Left lung (tissue), 10 donors: ENCODE results near the gene LPA. TPM values are rescaled to one million over a fixed set of nuclear protein-coding genes. Genes with fewer than 3 reads are reported as not detected.

ENCODE experiments used
- ATAC-seq: fragments of 200-7000 bp; cut with Tn5 transposase; one replicate; pipeline ENCODE4 v1.9.1; 2020; ENCODE audit warnings: moderate library complexity
- DNase-seq, 4 donors: peaks; one replicate each; pipeline ENCODE4 v3.0.0-alpha.2; 2013 to 2020
- H3K27ac ChIP-seq, 2 donors: fragments of 200-600 bp; sonication (generic) in 1 of 2; one replicate each; pipeline versions ENCODE4 v1.5.0 to v1.8.0; 2020 to 2021
- H3K27me3 ChIP-seq, 2 donors: fragments of 200-600 bp; sonication (generic) in 1 of 2; one replicate each; pipeline versions ENCODE4 v1.5.0 to v1.8.0; 2020 to 2021
- H3K36me3 ChIP-seq, 2 donors: fragments of 200-600 bp; sonication (generic) in 1 of 2; one replicate each; pipeline versions ENCODE4 v1.5.0 to v1.8.0; 2020 to 2021
- H3K4me1 ChIP-seq, 2 donors: fragments of 200-600 bp; one replicate each; pipeline ENCODE4 v1.8.0; 2021
- H3K4me3 ChIP-seq, 2 donors: fragments of 200-600 bp; sonication (generic) in 1 of 2; one replicate each; pipeline versions ENCODE4 v1.5.0 to v1.8.0; 2020 to 2021; ENCODE audit warnings: mild to moderate bottlenecking in 1 of 2
- H3K9me3 ChIP-seq, 2 donors: fragments of 200-600 bp; sonication (generic) in 1 of 2; one replicate each; pipeline versions ENCODE4 v1.5.0 to v1.8.0; 2020 to 2021
- intact Hi-C, 2 donors: fragments of 100-400 bp; cut with DNase I; formaldehyde crosslinking; loops; one replicate each; pipeline versions ENCODE4 v1.11.2 to v1.14.2; 2022
- polyA plus RNA-seq, 6 donors: library from polyadenylated mRNA; unstranded; fragments of 120-200 nt; gene quantifications; one replicate each; pipeline ENCODE4 v1.2.1, GENCODE V29; 2013; ENCODE audit not compliant: insufficient read length in 6 of 6
- total RNA-seq, 2 donors: library from RNA; stranded (reverse); fragmentation: NEBNext Ultra II Directional; extraction: Animal tissue kit (Norgen Biotek cat#: 25700); gene quantifications; one replicate each; pipeline ENCODE4 v1.2.1, GENCODE V29; 2021
- TF ChIP-seq, protein P1 (sequence below), 2 donors: fragments of 200-600 bp; sonication (generic) in 1 of 2; IDR thresholded peaks; one replicate each; pipeline versions ENCODE4 v1.5.0 to v1.8.0; 2021; ENCODE audit warnings: antibody characterized with exemption in 2 of 2
- donor health status: DM: no; HTN: yes; CAD: no.
- donor health status: DM: no; HTN: no; CAD: no.

LPA gene
- total and polyA plus RNA-seq, 8 donors = 0.04 to 0.23 (median 0.16) TPM; not detected in 2

DNA sequence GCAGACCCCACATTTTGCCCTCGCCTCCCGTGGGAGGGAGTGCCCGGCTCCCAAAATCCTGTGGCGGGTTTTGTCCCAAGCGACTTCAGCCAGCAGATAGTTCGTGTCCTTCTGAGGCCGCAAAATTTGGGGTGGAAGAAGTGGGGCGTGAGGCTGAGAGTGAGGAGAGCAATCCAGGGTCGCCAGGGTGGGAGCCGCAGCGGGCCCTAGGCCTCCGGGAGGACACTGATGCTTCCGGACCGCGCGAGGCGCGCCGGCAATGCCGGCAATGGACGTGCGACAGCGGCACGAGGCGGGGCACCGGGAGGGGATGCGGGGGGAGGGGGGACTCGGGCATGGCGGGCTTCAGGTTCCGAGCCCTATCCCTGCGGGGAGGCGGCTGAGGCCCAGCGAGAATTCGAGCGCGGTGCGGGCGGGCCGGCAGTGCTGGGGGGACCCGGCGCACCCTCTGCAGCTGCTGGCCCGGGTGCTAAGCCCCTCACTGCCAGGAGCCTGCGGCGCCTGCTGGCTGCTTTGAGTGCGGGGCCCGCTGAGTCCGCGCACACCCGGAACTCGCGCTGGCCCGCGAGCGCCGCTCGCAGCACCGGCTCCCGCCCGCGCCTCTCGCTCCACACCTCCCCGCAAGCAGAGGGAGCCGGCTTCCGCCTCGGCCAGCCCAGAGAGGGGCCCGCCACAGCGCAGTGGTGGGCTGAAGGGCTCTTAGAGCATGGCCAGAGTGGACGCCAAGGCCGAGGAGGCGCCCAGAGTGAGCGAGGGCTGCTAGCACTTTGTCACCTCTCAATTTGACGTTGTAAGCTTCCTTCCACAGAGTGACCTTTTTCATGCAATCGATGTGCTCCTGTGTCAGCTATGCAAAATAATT lies 143.8 kb downstream of the LPA start:
- peaks cover 0 to 30% of the 10 kb centered on the region in 2 donors for H3K27me3 ChIP-seq
- peaks cover 0 to 7% of the 10 kb centered on the region in 2 donors for H3K4me1 ChIP-seq
- H3K9me3 ChIP-seq = no peaks in the 10 kb centered on the region
- intact Hi-C loops = no loop called here
- DNase-seq (peak; percentile 74 to 91 (median 80)), ATAC-seq (peak; percentile 99)
- TF ChIP-seq, protein P1, sequence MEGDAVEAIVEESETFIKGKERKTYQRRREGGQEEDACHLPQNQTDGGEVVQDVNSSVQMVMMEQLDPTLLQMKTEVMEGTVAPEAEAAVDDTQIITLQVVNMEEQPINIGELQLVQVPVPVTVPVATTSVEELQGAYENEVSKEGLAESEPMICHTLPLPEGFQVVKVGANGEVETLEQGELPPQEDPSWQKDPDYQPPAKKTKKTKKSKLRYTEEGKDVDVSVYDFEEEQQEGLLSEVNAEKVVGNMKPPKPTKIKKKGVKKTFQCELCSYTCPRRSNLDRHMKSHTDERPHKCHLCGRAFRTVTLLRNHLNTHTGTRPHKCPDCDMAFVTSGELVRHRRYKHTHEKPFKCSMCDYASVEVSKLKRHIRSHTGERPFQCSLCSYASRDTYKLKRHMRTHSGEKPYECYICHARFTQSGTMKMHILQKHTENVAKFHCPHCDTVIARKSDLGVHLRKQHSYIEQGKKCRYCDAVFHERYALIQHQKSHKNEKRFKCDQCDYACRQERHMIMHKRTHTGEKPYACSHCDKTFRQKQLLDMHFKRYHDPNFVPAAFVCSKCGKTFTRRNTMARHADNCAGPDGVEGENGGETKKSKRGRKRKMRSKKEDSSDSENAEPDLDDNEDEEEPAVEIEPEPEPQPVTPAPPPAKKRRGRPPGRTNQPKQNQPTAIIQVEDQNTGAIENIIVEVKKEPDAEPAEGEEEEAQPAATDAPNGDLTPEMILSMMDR (IDR thresholded peaks at IDR 0.05) = no peak
- peak overlapping the region; percentile 51 for H3K4me3 ChIP-seq
- peak overlapping the region; percentile 66 to 67 for H3K27ac ChIP-seq
- no peaks in the 10 kb centered on the region for H3K36me3 ChIP-seq

DNA sequence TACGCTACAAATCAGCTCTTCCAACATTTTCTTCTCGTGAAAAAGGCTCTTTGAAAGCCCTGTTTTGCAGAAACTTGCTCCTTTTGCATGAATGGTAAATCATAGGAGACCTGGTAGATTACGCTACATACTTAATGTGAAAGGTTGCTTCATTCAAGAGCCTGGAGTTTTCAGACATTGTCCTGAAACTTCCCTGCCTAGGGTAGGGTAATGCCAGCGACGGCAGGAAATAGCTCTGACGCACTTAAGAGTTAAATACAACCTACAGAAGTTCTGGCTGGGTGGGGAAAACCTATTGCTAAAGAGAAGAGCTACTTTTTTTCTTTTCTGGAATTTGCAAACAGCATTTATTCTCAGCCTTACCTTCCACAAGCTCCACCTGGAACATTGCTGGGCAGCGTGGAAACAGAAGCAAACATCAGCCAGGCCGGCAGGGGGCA lies 144.5 kb downstream of the LPA start:
- H3K27me3 ChIP-seq = peaks cover 0 to 30% of the 10 kb centered on the region in 2 donors
- H3K4me3 ChIP-seq = peak overlapping the region; percentile 51
- ATAC-seq = no peak
- no peaks in the 10 kb centered on the region for H3K9me3 ChIP-seq
- intact Hi-C loops = no loop called here
- peak overlapping the region in 1 of 2 donors; percentile 66 for H3K27ac ChIP-seq
- TF ChIP-seq, protein P1 (IDR thresholded peaks at IDR 0.05) = peak; percentile 84 to 90
- peaks cover 0 to 7% of the 10 kb centered on the region in 2 donors for H3K4me1 ChIP-seq
- no peak for DNase-seq
- no peaks in the 10 kb centered on the region for H3K36me3 ChIP-seq

DNA sequence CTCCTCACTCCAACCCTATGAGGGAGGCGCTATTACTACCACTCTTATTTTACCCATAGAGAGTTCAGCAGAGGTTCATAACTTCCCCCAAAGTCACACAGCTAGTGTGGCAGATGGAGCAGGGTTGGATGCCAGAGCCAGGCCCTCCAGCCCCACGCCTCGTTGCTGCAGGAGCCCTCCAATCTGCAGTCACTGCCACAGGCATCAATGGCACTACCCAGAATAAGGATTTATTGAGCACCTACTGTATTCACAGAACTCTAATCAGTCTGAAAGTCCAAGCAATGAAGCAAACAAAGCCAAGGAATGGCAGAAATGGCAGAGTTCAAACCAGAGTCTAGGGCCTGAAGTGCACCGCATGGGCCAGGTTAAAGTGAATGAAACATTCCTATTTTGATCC lies 144.9 kb downstream of the LPA start:
- Histone ChIP-seq H3K9me3 (no peaks in the 10 kb centered on the region), H3K27ac (no peak overlapping the region), H3K4me3 (no peak overlapping the region), H3K36me3 (no peaks in the 10 kb centered on the region), H3K27me3 (peaks cover 0 to 30% of the 10 kb centered on the region in 2 donors), H3K4me1 (peaks cover 0 to 7% of the 10 kb centered on the region in 2 donors)
- TF ChIP-seq, protein P1 (IDR thresholded peaks at IDR 0.05) = no peak
- intact Hi-C loops = no loop called here
- ATAC-seq (no peak), DNase-seq (no peak)

DNA sequence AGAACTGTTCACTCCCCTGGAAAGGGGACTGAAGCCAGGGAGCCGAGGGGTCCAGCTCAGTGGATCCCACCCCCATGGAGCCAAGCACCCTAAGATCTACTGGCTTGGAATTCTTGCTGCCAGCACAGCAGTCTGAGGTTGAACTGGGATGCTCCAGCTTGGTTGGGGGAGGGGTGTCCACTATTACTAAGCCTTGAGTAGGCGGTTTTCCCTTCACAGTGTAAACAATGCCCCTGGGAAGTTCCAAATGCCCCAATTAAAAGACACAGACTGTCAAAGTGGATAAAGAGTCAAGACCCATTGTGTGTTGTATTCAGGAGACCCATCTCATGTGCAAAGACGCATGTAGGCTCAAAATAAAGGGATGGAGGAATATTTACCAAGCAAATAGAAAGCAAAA lies 150.2 kb downstream of the LPA start:
- intact Hi-C loops = no loop called here
- Histone ChIP-seq H3K27me3 (no peaks in the 10 kb centered on the region), H3K9me3 (no peaks in the 10 kb centered on the region), H3K4me3 (no peak overlapping the region), H3K4me1 (no peaks in the 10 kb centered on the region), H3K27ac (no peak overlapping the region), H3K36me3 (no peaks in the 10 kb centered on the region)
- no peak for ATAC-seq
- no peak for DNase-seq
- TF ChIP-seq, protein P1 (IDR thresholded peaks at IDR 0.05) = no peak

DNA sequence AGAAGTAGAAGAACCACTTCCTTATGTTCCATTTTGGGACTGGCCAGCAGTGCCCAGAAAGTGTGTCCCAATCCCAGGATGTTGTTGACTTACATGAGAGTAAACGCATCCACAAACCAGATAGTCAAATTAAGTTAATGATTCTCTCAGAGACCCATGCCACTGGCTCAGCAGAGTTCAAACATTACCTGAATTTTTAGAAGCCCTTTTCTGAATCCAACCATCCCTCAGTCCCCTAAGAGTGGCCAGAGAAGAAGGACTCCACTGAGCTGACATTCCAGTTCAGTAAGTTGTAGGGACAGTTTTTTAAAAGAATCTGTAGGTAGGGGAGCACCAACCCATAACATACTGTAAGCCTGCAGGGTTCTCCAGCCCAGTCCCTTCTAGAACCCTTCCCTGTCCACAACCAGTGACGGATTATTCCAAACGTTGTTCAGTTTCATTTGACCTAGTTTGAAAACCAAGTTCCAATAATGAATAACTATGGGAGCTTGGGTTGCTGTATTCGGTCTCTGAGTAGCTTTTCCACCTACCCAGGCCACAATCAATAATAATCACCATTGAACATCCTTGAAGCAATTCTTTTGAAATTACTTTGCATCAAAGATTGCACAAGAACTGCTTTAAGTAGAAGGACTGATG lies 153.0 kb downstream of the LPA start:
- ATAC-seq = no peak
- no peaks in the 10 kb centered on the region for H3K4me1 ChIP-seq
- H3K27me3 ChIP-seq = no peaks in the 10 kb centered on the region
- intact Hi-C loops = no loop called here
- TF ChIP-seq, protein P1 (IDR thresholded peaks at IDR 0.05) = no peak
- H3K27ac ChIP-seq = no peak overlapping the region
- H3K9me3 ChIP-seq = no peaks in the 10 kb centered on the region
- H3K36me3 ChIP-seq = no peaks in the 10 kb centered on the region
- no peak overlapping the region for H3K4me3 ChIP-seq
- DNase-seq = no peak
